Measurements from ENCODE around the gene PRLH.

DNA sequence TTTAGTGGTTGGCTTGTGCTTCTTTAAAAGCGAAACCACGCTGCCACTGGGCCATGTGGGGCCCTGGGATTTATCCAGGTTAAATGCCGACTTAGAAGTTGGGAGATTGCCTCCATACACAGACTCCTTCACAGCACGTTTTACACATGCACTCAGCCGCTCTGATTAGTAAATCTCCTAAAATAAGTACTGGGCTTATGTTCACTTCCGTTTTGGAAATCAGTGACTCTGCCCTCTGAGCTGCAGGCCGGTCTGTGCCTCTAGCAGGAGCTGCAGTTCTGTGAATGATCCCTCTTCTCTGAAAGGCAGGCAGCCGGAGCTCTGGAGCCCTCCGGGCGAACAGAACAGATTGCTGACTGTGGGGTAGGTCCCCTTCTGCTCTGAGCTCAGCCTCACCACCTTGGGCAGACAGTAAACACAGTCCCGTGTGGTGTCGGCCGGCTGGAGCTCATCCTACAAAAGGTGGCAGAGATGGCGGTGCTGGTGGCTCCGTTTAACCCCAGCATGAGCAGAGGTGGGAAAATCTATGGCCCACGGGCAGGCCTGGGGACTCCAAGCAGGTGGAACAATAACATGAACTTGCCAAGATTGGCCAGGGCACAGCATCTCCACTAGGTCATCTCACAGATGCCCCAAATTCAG is 34.0 kb downstream of the PRLH start:
- TF ChIP-seq, protein P1, sequence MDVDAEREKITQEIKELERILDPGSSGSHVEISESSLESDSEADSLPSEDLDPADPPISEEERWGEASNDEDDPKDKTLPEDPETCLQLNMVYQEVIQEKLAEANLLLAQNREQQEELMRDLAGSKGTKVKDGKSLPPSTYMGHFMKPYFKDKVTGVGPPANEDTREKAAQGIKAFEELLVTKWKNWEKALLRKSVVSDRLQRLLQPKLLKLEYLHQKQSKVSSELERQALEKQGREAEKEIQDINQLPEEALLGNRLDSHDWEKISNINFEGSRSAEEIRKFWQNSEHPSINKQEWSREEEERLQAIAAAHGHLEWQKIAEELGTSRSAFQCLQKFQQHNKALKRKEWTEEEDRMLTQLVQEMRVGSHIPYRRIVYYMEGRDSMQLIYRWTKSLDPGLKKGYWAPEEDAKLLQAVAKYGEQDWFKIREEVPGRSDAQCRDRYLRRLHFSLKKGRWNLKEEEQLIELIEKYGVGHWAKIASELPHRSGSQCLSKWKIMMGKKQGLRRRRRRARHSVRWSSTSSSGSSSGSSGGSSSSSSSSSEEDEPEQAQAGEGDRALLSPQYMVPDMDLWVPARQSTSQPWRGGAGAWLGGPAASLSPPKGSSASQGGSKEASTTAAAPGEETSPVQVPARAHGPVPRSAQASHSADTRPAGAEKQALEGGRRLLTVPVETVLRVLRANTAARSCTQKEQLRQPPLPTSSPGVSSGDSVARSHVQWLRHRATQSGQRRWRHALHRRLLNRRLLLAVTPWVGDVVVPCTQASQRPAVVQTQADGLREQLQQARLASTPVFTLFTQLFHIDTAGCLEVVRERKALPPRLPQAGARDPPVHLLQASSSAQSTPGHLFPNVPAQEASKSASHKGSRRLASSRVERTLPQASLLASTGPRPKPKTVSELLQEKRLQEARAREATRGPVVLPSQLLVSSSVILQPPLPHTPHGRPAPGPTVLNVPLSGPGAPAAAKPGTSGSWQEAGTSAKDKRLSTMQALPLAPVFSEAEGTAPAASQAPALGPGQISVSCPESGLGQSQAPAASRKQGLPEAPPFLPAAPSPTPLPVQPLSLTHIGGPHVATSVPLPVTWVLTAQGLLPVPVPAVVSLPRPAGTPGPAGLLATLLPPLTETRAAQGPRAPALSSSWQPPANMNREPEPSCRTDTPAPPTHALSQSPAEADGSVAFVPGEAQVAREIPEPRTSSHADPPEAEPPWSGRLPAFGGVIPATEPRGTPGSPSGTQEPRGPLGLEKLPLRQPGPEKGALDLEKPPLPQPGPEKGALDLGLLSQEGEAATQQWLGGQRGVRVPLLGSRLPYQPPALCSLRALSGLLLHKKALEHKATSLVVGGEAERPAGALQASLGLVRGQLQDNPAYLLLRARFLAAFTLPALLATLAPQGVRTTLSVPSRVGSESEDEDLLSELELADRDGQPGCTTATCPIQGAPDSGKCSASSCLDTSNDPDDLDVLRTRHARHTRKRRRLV (CRISPR knock-in tag; IDR thresholded peaks at IDR 0.05): no peak
- TF ChIP-seq, protein P2, sequence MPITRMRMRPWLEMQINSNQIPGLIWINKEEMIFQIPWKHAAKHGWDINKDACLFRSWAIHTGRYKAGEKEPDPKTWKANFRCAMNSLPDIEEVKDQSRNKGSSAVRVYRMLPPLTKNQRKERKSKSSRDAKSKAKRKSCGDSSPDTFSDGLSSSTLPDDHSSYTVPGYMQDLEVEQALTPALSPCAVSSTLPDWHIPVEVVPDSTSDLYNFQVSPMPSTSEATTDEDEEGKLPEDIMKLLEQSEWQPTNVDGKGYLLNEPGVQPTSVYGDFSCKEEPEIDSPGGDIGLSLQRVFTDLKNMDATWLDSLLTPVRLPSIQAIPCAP (CRISPR knock-in tag; IDR thresholded peaks at IDR 0.05; ENCODE audit: low read depth): no peak
- no peak for TF ChIP-seq SMAD1 (CRISPR knock-in tag; IDR thresholded peaks at IDR 0.05; ENCODE audit: borderline replicate concordance, low read depth)
- no peak for TF ChIP-seq JUND (CRISPR knock-in tag; IDR thresholded peaks at IDR 0.05)
- TF ChIP-seq ZNF577 (CRISPR knock-in tag; IDR thresholded peaks at IDR 0.05; ENCODE audit: borderline replicate concordance, low read depth): no peak
- TF ChIP-seq ZNF564 (CRISPR knock-in tag; IDR thresholded peaks at IDR 0.05): no peak
- TF ChIP-seq MED8 (CRISPR knock-in tag; IDR thresholded peaks at IDR 0.05; ENCODE audit: insufficient replicate concordance): no peak
- TF ChIP-seq, protein P3, sequence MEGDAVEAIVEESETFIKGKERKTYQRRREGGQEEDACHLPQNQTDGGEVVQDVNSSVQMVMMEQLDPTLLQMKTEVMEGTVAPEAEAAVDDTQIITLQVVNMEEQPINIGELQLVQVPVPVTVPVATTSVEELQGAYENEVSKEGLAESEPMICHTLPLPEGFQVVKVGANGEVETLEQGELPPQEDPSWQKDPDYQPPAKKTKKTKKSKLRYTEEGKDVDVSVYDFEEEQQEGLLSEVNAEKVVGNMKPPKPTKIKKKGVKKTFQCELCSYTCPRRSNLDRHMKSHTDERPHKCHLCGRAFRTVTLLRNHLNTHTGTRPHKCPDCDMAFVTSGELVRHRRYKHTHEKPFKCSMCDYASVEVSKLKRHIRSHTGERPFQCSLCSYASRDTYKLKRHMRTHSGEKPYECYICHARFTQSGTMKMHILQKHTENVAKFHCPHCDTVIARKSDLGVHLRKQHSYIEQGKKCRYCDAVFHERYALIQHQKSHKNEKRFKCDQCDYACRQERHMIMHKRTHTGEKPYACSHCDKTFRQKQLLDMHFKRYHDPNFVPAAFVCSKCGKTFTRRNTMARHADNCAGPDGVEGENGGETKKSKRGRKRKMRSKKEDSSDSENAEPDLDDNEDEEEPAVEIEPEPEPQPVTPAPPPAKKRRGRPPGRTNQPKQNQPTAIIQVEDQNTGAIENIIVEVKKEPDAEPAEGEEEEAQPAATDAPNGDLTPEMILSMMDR (CRISPR knock-in tag; IDR thresholded peaks at IDR 0.05): peak; percentile 47
- TF ChIP-seq, protein P4, sequence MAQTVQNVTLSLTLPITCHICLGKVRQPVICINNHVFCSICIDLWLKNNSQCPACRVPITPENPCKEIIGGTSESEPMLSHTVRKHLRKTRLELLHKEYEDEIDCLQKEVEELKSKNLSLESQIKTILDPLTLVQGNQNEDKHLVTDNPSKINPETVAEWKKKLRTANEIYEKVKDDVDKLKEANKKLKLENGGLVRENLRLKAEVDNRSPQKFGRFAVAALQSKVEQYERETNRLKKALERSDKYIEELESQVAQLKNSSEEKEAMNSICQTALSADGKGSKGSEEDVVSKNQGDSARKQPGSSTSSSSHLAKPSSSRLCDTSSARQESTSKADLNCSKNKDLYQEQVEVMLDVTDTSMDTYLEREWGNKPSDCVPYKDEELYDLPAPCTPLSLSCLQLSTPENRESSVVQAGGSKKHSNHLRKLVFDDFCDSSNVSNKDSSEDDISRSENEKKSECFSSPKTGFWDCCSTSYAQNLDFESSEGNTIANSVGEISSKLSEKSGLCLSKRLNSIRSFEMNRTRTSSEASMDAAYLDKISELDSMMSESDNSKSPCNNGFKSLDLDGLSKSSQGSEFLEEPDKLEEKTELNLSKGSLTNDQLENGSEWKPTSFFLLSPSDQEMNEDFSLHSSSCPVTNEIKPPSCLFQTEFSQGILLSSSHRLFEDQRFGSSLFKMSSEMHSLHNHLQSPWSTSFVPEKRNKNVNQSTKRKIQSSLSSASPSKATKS (CRISPR knock-in tag; IDR thresholded peaks at IDR 0.05): no peak
- no peak for TF ChIP-seq HMGA1 (CRISPR knock-in tag; conservative IDR thresholded peaks at IDR 0.05)
- TF ChIP-seq ZBTB7B (CRISPR knock-in tag; IDR thresholded peaks at IDR 0.05): no peak; the same call in 1 of the 2 replicates
- TF ChIP-seq ZFP36 (IDR thresholded peaks at IDR 0.05; ENCODE audit: borderline replicate concordance, low read depth, low read length, partially characterized antibody): no peak
- TF ChIP-seq, protein P5, sequence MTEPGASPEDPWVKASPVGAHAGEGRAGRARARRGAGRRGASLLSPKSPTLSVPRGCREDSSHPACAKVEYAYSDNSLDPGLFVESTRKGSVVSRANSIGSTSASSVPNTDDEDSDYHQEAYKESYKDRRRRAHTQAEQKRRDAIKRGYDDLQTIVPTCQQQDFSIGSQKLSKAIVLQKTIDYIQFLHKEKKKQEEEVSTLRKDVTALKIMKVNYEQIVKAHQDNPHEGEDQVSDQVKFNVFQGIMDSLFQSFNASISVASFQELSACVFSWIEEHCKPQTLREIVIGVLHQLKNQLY (CRISPR knock-in tag; IDR thresholded peaks at IDR 0.05): peak; percentile 42; the same call in 1 of the 2 replicates
- TF ChIP-seq MYC (CRISPR knock-in tag; IDR thresholded peaks at IDR 0.05; ENCODE audit: borderline replicate concordance): peak; percentile 52; the same call in 1 of the 2 replicates
